Epidermal melanocyte (primary cell): ENCODE measurements around the gene MLPH.
A peak's percentile ranks its signal among the peaks of the same experiment; 100 is the strongest.
"Not testable (repeated sequence)": the region's sequence is repeated elsewhere in the genome, so short reads cannot be mapped to it uniquely, and the experiment has no call there.

Experiments used
- DNase-seq: peaks from one replicate; pipeline ENCODE4 v3.0.0; 2011; ENCODE audit warnings: low spot score; ENCODE audit not compliant: insufficient read length

Gene MLPH

GRCh38 chr2:237456200-237456843 lies 30.7 kb upstream of the MLPH start:
- no peak for DNase-seq

- no peak for DNase-seq
These were observed 29.6 kb upstream of the MLPH start for GRCh38 chr2:237457388-237457941.

DNA sequence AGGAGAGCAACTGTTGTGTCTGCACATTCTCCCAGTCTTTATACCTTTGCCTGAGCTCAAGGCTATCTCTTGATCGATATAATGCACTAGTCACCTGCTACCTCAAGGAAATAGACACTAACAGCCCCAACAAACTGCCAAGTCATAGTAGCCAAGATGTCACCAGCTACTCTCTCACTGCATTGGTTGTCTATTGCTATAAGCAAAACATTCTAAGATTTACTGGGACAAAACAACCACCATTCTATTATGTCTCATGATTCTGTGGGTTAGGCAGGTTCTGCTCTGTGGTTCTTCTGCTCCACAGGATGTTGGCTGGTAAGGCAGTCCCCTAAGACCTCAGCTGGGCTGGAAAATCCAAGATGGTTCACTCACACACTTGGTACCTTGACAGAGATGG lies 28.5 kb upstream of the MLPH start:
- no peak for DNase-seq

DNA sequence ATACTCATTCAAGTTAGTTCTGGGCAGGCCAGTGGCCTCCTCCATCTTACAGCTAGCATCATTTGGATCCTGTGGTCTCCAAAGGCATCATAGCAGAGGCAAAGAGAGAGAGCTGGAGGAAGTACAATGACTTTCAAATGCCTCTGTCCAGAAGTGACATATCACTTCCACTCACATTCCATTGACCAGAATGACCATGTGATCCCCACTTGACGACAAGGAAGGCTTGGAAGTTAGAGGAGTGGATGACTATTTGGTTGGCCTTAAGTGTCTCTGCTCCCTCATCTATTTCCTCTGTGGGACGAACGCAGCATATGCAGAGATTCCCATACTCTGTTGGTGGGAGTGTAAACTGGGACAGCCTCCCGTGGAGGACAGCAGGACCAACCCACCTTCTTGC lies 27.8 kb upstream of the MLPH start:
- no peak for DNase-seq

DNA sequence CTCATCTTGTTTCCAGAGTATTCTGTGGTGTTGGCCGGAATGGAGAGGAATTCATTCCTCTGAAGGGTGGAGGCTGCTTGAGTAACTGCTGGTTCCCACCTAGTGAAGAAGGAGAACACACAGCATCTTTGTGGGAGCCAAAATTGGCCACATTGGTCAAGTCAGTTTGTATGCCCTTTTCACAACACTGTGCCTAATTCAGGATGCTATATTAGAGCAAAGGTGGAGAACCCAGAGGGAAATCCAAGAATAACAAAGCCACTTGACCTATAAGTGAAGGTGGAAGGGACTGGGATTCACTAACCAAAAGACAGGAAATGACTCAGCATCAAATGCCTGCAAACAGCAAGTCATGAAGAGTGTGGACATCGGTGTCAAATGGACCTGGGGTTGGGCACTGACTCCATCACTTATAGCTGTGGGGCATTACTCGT lies 27.3 kb upstream of the MLPH start:
- no peak for DNase-seq

DNA sequence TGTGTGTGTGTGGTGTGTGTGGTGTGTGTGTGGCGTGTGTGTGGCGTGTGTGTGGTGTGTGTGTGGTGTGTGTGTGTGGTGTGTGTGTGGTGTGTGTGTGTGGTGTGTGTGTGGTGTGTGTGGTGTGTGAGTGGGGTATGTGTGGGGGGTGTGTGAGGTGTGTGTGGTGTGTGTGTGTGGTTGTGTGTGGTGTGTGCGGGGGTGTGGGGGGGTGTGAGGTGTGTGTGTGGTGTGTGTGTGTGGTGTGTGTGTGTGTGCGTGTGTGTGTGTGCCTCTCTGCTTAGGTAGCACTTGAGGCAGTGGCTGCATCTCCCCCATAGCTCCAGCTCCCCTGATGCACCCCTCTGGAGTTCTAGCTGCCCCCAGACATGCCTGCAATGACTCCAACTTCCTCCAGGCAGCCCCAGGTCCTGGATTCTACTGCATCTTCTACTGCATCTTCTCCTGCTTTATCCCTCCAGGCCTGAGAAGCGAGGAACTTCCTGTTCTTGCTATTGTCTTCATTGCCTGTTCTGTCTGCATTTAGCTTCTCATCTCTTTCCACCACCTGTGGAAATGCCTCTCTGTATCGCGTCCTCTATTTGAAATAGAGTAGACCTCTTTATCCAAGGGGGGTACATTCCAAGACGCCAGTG lies 22.2 kb upstream of the MLPH start:
- DNase-seq = no peak

GRCh38 chr2:237465515-237466148 lies 21.4 kb upstream of the MLPH start:
- no peak for DNase-seq

GRCh38 chr2:237466211-237466610 lies 20.8 kb upstream of the MLPH start:
- no peak for DNase-seq

- no peak for DNase-seq
These were observed 19.4 kb upstream of the MLPH start for GRCh38 chr2:237467447-237468179.

GRCh38 chr2:237469410-237469809 lies 17.6 kb upstream of the MLPH start:
- not testable (repeated sequence) for DNase-seq

DNA sequence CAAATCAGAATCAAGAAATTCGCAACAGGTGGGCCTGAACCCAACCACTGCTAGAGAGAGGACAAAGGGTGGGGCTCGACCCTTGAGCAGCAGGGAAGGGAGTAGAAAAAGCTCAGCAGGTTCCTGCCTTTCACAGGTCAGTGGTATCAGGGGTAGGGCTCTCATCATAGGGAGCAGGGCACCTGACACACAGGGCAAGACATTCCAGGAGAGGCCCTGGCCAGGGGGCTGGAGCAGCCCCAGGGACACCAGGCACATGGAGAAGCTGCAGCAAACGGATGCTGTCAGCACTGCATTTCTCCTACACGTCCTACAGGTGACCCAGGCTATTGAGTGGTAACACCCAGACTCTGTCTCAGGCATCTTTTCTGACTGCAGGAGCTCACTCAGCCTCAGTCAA lies 17.2 kb upstream of the MLPH start:
- no peak for DNase-seq

DNA sequence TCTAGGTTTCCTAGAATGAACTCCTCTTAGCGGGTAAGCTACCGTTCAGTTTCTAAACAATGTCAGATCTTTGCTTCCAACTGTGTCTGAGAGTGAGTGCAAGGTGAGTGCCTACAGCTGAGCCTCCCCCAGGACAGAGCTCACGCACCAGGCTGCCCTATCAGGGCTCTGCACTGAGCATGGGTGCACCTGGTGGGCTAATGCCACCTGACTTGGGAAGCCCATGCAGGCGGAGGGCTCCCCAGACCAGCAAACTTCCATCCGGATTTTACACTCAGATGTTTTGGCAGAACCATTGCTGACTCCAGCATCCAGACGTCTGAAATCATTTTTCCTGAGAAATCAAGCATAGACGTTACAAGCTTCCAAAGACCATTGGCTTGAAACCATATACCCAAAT lies 16.1 kb upstream of the MLPH start:
- DNase-seq = no peak

DNA sequence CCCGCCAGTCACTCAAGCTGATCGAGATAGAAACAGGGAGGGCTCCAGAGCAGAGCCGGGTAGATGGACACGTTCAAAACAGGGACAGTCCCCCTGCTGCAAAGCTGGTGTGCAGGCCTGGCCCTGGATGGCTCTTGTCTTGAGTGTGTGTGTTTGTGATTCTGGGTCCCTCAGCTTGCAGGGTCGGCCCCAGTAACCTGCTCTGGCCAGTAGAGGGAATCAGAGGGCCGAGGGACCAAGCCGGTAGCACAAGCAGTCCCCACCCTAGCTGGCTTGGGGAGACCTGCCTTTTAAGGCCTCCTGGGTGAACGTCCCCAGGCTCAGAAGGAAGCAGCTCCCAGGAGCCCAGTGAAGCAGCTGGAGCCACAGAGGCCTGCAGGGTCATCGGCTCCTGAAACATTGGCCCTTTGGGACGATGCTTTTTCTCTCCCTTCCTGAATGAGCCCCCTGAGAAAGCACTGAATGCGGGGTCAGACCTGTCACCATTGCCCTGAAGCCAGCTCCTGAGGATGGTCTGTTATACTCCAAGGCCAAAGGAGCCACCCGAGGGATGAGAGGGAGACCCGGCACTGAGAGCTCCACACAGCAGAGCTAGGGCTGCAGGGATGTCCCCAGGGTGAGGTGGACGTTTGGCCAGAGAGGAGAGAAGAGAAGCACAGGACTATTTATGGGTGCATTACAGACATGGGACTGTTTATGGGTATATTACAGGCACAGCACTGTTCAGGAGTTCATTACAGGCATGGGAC lies 15.4 kb upstream of the MLPH start:
- DNase-seq = peak; percentile 58

DNA sequence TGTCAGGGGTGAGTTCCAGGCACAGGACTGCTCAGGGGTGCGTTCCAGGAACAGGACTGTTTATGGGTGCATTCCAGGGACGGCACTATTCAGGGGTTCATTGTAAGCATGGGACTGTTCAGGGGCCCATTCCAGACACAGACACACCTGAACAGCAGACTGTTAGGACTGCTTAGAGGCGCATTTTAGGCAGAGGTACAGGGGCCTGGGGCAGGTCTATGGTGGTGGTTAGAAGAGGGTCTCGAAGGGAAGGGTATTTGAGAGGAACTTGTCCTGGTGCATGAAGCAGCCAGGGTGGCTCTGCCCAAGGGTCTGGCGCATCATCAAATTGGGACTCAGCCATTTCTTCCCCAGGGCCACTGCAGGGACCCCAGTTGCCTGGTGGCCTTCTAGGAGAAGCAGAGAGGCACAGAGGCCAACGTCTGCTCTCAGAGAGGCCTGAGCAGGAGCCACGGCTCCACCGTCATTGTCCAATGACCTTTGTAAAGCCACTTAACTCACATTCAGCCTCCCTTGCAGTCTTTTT lies 14.8 kb upstream of the MLPH start:
- no peak for DNase-seq

GRCh38 chr2:237472909-237473877 lies 13.9 kb upstream of the MLPH start:
- DNase-seq = no peak

- no peak for DNase-seq
These were observed 13.1 kb upstream of the MLPH start for GRCh38 chr2:237473878-237474441.

- no peak for DNase-seq
These were observed 12.6 kb upstream of the MLPH start for GRCh38 chr2:237474442-237474911.

- peak; percentile 79 for DNase-seq
These were observed 11.9 kb upstream of the MLPH start for GRCh38 chr2:237474931-237475703.
